MCF 10A (cell line): ENCODE results near the gene BTBD17. TPM values are rescaled to one million over a fixed set of nuclear protein-coding genes. Genes with fewer than 3 reads are reported as not detected.

ENCODE experiments used
- BruUV-seq: library from RNA; stranded (reverse); fragments of 400-500 nt; replicated peaks from 2 replicates; lab custom pipeline; 2021; lab: Mats Ljungman, UMichigan
- CTCF ChIA-PET: fragments of 300-600 bp; sonication (Branson Sonifier 250); formaldehyde crosslinking; extraction: SDS; loops from one replicate; lab custom pipeline; 2021; ENCODE audit warnings: antibody characterized with exemption, inconsistent platforms; lab: Yijun Ruan, JAX
- POLR2A ChIA-PET: fragments of 300-600, 350-650 bp; sonication (Branson Sonifier 250); formaldehyde crosslinking; extraction: SDS; loops from one replicate; lab custom pipeline; 2020; ENCODE audit warnings: antibody characterized with exemption, inconsistent platforms; lab: Yijun Ruan, JAX
- DNase-seq: peaks from one replicate; pipeline ENCODE4 v3.0.0-alpha.2; 2018; ENCODE audit not compliant: unreplicated experiment
- H3K27ac Mint-ChIP-seq: one replicate; pipeline ENCODE4 v1.8.0; 2022; ENCODE audit warnings: mild to moderate bottlenecking, low read depth, mixed read lengths; ENCODE audit not compliant: unreplicated experiment
- H3K27me3 Mint-ChIP-seq: one replicate; pipeline ENCODE4 v1.8.0; 2022; ENCODE audit warnings: mixed read lengths; ENCODE audit not compliant: insufficient read depth, unreplicated experiment
- H3K36me3 Mint-ChIP-seq: one replicate; pipeline ENCODE4 v1.8.0; 2022; ENCODE audit warnings: mild to moderate bottlenecking, moderate library complexity, mixed read lengths; ENCODE audit not compliant: insufficient read depth, unreplicated experiment
- H3K4me1 Mint-ChIP-seq: one replicate; pipeline ENCODE4 v1.8.0; 2022; ENCODE audit warnings: mixed read lengths; ENCODE audit not compliant: insufficient read depth, unreplicated experiment
- H3K4me3 Mint-ChIP-seq: one replicate; pipeline ENCODE4 v1.8.0; 2022; ENCODE audit warnings: mild to moderate bottlenecking, moderate library complexity, mixed read lengths; ENCODE audit not compliant: unreplicated experiment
- H3K9me3 Mint-ChIP-seq: one replicate; pipeline ENCODE4 v1.8.0; 2022; ENCODE audit warnings: mixed read lengths; ENCODE audit not compliant: unreplicated experiment
- intact Hi-C: fragments of 100-400 bp; cut with micrococcal nuclease; formaldehyde crosslinking; loops from 2 replicates; pipeline ENCODE4 v1.14.1; 2022
- total RNA-seq: library from RNA; stranded (reverse); gene quantifications from 2 replicates; pipeline ENCODE4 v1.2.3, GENCODE V29; 2022
- TF ChIP-seq, protein P1 (sequence below): fragments of 200-600 bp; IDR thresholded peaks from one replicate; pipeline ENCODE4 v1.8.0; 2022; ENCODE audit warnings: antibody characterized with exemption, mild to moderate bottlenecking; ENCODE audit not compliant: unreplicated experiment

Gene BTBD17
- total RNA-seq, 1 experiment from 2014 or later, result not detected

GRCh38 chr17:74369665-74370490 lies 8.2 kb upstream of the BTBD17 start:
- Mint-ChIP-seq H3K4me1 (no peaks in the 10 kb centered on the region), H3K9me3 (no peaks in the 10 kb centered on the region), H3K36me3 (no peaks in the 10 kb centered on the region), H3K4me3 (no peak overlapping the region), H3K27ac (no peak overlapping the region), H3K27me3 (peaks cover 42% of the 10 kb centered on the region)
- no peak for DNase-seq
- TF ChIP-seq, protein P1, sequence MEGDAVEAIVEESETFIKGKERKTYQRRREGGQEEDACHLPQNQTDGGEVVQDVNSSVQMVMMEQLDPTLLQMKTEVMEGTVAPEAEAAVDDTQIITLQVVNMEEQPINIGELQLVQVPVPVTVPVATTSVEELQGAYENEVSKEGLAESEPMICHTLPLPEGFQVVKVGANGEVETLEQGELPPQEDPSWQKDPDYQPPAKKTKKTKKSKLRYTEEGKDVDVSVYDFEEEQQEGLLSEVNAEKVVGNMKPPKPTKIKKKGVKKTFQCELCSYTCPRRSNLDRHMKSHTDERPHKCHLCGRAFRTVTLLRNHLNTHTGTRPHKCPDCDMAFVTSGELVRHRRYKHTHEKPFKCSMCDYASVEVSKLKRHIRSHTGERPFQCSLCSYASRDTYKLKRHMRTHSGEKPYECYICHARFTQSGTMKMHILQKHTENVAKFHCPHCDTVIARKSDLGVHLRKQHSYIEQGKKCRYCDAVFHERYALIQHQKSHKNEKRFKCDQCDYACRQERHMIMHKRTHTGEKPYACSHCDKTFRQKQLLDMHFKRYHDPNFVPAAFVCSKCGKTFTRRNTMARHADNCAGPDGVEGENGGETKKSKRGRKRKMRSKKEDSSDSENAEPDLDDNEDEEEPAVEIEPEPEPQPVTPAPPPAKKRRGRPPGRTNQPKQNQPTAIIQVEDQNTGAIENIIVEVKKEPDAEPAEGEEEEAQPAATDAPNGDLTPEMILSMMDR, result no peak
- BruUV-seq, result no TSS peak
- intact Hi-C loops, result no loop called here
- POLR2A ChIA-PET, result no interaction called here
- CTCF ChIA-PET, result interaction anchor here (0.6 to 7.2 kb wide), 9 partner anchors 9 to 492 kb away, joined by 3 to 69 read pairs (median 8); no protein-coding TSS in a partner anchor

DNA sequence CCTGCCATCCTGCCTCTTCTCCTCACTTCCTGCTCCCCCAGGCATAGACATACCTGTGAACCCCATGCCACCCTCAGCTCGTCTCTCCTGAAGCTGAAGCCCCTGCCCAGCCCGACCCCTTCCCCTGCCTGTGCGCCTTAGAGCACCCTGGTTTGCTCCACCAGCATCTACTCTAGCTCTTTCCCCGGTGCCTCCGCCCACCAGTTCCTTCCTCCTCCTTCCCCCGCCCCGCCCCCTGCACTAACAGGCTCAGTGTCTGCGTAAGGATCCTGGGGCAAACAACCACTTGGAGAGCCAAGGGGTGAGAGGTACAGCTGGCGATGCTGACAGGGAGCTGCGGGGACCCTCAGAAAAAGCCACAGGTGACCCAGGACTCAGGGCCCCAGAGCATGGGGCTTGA lies 7.6 kb upstream of the BTBD17 start:
- Mint-ChIP-seq H3K36me3 (no peaks in the 10 kb centered on the region), H3K27me3 (peaks cover 35% of the 10 kb centered on the region), H3K9me3 (no peaks in the 10 kb centered on the region), H3K4me1 (no peaks in the 10 kb centered on the region), H3K4me3 (no peak overlapping the region), H3K27ac (no peak overlapping the region)
- ChIA-PET POLR2A (no interaction called here), CTCF (interaction anchor here (0.7 to 7.2 kb wide), 16 partner anchors 9 to 205 kb away, joined by 3 to 69 read pairs (median 10); no protein-coding TSS in a partner anchor)
- TF ChIP-seq, protein P1, result no peak
- peak; percentile 20 for DNase-seq
- no TSS peak for BruUV-seq
- intact Hi-C loops, result no loop called here

DNA sequence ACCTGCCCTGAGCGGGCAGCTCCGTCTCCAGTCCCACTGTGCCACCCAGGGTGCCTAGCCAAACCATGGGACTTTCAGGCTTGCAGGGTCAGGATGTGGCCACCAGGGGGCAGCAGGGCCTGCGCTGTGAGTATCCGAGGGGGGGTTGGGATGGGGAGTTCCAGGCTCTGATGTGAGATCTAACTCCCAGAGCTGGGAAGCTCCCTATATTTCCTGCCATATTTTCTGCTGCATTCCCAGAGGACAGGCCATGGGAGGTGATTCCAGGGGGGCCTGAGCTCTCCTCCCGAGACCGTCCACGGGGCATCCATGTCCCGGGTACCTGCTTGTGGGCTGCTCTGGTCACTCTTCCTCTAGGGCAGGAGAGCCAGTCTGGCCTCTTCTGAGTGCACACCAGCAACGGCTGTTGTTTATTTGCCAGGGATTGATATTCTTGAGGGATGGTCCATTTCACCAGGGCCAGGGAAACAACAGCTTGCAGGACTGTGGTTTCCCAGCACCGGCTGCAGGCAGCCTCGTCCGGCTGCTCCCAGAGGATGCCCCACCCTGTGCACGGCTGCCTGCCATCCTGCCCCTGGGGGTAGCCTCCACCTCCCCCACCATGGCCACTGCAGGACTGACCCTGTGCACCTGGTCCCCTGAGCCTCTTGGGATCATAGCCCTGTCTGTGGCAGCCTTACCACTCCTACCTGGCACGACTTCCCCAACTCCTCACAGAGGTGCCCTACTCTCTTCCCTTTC lies 6.8 kb upstream of the BTBD17 start:
- no TSS peak for BruUV-seq
- Mint-ChIP-seq H3K9me3 (no peaks in the 10 kb centered on the region), H3K27me3 (peaks cover 28% of the 10 kb centered on the region), H3K27ac (no peak overlapping the region), H3K4me1 (no peaks in the 10 kb centered on the region), H3K36me3 (no peaks in the 10 kb centered on the region), H3K4me3 (no peak overlapping the region)
- DNase-seq, result peak; percentile 74
- intact Hi-C loops, result loop anchor here (1.0 kb wide), 2 partner anchors 89 to 125 kb away; no protein-coding TSS in a partner anchor
- CTCF ChIA-PET, result interaction anchor here (0.6 to 7.2 kb wide), 33 partner anchors 9 to 1153 kb away, joined by 3 to 69 read pairs (median 4); partner anchors contain the start of gene TTYH2
- TF ChIP-seq, protein P1, result peak; percentile 79
- POLR2A ChIA-PET, result no interaction called here

DNA sequence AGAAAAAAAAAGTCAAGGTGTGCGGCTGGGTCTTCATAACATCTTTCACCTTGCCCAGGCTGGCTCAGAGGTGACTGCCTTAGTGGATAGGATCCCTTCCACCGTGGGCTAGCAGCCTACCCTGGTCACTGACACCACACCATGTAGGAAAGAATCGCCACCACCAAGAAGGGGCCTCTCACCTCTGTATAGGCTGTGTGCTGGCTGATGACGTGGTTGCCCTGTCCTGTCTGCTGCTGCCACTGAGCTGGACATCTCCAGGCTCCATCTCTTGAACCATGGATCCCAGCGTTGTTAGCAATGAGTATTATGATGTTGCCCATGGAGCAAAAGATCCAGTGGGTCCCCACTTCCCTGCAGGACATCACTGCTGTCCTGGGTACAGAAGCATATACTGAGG lies 5.5 kb upstream of the BTBD17 start, which contains the start of gene GPR142:
GPR142 (plus strand) TSS at position 301 of the 400 bp plus-strand sequence. CDS start 2,035 bp downstream, outside the sequence.
- intact Hi-C loops, result no loop called here

More for the DNA sequence above, 5.5 kb upstream of the BTBD17 start, which contains the start of gene GPR142:
- POLR2A ChIA-PET, result interaction anchor here (0.7 kb wide), 1 partner anchor 124 kb away, joined by 3 read pairs; no protein-coding TSS in a partner anchor
- H3K4me1 Mint-ChIP-seq, result no peaks in the 10 kb centered on the region
- H3K9me3 Mint-ChIP-seq, result no peaks in the 10 kb centered on the region
- H3K36me3 Mint-ChIP-seq, result no peaks in the 10 kb centered on the region
- no peak within 1 kb of the TSS for H3K4me3 Mint-ChIP-seq
- CTCF ChIA-PET, result interaction anchor here (0.7 to 7.2 kb wide), 23 partner anchors 10 to 236 kb away, joined by 3 to 69 read pairs (median 8); no protein-coding TSS in a partner anchor
- no peak for DNase-seq
- peaks cover 21% of the 10 kb centered on the region for H3K27me3 Mint-ChIP-seq
- TF ChIP-seq, protein P1, result no peak
- BruUV-seq, result no TSS peak
- no peak within 1 kb of the TSS for H3K27ac Mint-ChIP-seq
